IPS-18c (cell line): ENCODE measurements around the gene KLRB1.
"Not testable (repeated sequence)": the region's sequence is repeated elsewhere in the genome, so short reads cannot be mapped to it uniquely, and the experiment has no call there.

Source experiments
- H3K4me3 ChIP-seq: 2 replicates; pipeline ENCODE4 v1.7.0; 2013; ENCODE audit warnings: low read depth, mild to moderate bottlenecking, low read length, moderate library complexity; ENCODE audit not compliant: insufficient read depth
- H3K9me3 ChIP-seq: one replicate; pipeline ENCODE4 v1.6.1; 2013; ENCODE audit warnings: mild to moderate bottlenecking, low read length, moderate library complexity; ENCODE audit not compliant: control insufficient read depth, insufficient read depth

Gene KLRB1

DNA sequence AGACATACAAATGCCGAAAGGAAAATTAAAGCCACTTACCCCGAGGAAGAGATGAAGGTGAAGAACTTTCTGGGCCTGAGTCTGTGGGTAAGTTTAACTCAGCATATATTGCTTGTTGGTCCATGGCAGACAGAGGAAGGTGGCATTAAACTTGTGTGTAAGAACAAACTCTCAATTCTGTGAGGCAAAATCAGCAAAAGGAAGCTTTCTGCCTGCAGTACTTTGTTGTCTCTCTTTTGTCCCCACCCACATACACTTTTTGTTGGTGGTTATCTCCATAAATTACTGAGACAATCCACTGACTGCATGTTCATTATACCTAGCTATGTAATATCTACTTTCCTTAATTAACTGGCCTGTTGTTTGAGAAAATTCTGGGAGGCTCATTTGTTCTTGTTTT lies at the start of gene KLRB1:
Gene KLRB1 (minus strand): TSS at position 201 of the 400 bp plus-strand sequence. CDS start 77 bp downstream, at position 124.
- H3K9me3 ChIP-seq = peaks cover 4% of the 10 kb centered on the region
- H3K4me3 ChIP-seq = no peak within 1 kb of the TSS

DNA sequence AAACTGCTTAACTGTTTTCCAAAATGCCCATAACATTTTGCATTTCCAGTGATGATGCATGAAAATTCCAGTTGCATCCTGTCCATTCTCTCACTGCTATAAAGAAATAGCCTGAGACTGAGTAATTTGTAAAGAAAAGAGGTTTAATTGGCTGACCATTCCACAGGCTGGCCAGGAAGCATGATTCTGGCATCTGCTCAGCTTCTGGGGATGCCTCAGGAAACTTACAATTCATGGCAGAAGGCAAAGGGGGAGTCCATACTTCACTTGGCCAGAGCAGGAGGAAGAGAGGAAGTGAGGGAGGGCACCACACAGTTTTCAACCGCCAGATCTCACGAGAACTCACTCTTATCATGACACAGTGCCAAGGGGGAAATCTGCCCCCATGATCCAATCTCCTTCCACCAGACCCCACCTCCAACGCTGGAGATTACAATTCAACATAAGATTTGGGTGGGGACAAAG lies 43.6 kb upstream of the KLRB1 start:
- Histone ChIP-seq H3K9me3 (no peaks in the 10 kb centered on the region), H3K4me3 (no peak overlapping the region)

DNA sequence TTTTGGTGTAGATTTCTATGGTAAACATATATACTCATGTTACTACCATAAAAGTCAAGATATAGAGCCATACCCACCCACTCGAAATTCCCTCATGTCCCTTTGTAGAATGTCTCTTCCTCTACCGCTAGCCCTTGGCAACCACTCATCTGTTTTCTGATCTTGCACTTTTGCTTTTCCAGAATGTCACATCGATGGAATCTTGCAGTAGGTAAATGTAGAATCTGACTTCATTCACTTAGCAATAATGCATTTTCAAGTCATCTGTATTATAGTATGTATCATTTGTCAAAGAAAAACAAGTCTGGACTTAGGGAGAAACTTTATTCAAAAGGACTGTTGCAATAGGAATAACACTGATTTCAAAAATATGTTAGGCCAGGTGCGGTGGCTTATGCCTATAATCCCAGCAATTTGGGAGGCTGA lies 42.4 kb upstream of the KLRB1 start:
- H3K4me3 ChIP-seq = no peak overlapping the region

DNA sequence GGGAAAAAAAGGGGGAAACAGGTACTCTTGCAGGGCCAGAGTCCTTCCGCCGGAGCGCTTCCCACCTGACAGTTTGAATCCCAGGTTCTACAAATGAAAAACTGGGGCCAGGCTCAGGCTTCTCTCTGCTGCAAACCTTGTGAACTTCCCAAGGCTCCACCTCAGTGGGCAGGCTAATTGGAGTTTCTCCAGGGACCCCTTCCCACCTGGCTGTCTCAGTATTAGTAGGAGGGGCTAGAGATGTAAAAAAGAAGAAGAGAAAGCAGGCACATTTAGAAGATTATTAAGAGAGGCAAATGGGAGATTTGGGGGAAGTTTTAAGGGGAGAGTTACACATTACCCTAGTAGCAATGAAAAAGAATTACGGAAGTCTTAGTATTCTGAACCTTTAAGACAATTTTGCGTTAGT lies 41.8 kb upstream of the KLRB1 start:
- peak overlapping the region; percentile 77 for H3K4me3 ChIP-seq

More for the DNA sequence above, 42.4 kb upstream of the KLRB1 start:
- no peaks in the 10 kb centered on the region for H3K9me3 ChIP-seq

GRCh38 chr12:9648701-9649531 lies 41.2 kb upstream of the KLRB1 start:
- Histone ChIP-seq H3K4me3 (peak overlapping the region; percentile 77), H3K9me3 (no peaks in the 10 kb centered on the region)

More for the DNA sequence above, 41.8 kb upstream of the KLRB1 start:
- no peaks in the 10 kb centered on the region for H3K9me3 ChIP-seq

DNA sequence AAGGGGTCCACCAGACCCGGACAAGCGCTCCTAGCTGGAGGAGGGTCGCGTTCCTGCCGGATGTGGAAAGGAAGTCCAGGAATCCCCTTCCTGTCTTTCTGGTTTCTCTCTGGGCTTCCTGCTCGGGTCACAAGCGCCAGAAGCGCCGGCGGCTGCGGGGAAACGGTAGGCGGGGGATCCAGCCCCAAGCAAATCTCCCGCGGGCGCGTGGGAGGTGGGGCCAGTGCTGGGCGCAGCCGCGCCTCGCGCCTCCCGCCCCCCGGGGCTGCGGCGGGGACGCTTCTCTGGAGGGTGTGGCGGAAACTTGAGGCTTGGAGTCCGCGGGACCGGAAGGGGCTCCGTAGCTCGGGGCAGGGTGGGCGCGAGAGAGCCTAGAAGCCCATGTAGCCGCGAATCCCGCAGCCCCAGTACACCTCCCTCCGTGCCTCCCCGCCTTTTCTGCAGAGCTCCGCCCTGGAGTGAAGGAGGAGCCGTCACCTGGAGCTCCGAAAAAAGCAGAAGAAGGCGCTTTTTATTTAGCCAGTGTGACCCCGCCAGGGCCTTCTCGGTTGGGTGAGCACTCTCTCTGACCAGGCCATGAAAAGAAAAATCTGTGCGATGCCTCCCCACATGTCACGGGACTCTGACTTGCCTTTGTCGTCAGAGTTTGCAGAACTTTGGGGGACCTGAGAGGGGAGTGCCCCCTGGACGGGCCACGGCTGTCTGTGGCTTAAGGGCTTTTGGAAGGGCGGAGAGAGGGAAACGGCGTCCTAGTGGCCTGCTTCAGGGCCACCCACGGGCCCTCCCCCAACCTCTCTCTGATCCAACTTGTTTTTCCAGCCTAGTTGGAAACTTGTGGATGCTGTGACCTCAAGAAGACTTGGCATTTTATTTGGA lies 40.3 kb upstream of the KLRB1 start:
- no peaks in the 10 kb centered on the region for H3K9me3 ChIP-seq
- H3K4me3 ChIP-seq = peak overlapping the region; percentile 77

- no peaks in the 10 kb centered on the region for H3K9me3 ChIP-seq
- H3K4me3 ChIP-seq = peak overlapping the region; percentile 77
These were observed 39.4 kb upstream of the KLRB1 start for GRCh38 chr12:9646794-9647781.

- not testable (repeated sequence) for H3K4me3 ChIP-seq
These were observed 37.4 kb upstream of the KLRB1 start for GRCh38 chr12:9644985-9645551.

DNA sequence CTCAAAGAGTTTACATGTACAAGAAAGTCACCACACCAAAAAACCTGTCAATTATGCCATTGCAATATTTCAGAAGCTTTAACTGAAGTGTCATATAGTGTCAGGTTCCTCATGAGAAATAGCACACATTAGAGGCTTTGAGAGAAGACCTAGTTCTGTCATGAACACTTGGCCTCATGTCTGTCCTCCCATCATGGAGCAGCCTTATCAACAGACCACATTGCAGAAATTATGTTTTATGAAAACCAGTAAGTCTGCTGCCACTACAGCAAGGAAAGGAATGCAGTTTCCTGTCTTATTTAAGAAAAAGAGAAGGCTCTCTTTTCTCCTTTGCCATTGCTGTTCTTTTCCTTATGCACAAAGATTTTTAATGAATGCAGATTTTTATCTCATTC lies 35.5 kb upstream of the KLRB1 start:
- no peaks in the 10 kb centered on the region for H3K9me3 ChIP-seq
- H3K4me3 ChIP-seq = no peak overlapping the region

More at GRCh38 chr12:9644985-9645551, 37.4 kb upstream of the KLRB1 start:
- not testable (repeated sequence) for H3K9me3 ChIP-seq

- Histone ChIP-seq H3K4me3 (no peak overlapping the region), H3K9me3 (no peaks in the 10 kb centered on the region)
These were observed 35.0 kb upstream of the KLRB1 start for GRCh38 chr12:9642606-9643265.

- H3K4me3 ChIP-seq = no peak overlapping the region
- peaks cover 2% of the 10 kb centered on the region for H3K9me3 ChIP-seq
These were observed 32.3 kb upstream of the KLRB1 start for GRCh38 chr12:9640024-9640423.

DNA sequence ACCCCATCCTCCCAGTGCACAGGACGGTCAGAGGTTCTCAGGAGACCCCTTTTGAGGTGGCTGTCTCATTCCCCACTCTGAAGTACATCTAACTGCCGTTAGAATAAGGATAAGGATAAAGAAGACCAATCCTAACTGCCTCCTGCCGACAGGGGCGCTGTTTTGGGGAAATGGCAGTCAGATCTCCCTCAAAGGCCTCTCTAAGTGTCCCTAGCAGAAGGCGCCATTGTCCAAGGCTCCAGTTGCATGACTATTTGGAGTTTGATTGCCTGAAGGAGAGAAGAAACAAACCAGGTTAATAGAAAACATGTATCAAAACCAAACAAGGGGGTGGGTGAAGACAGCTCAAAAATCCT lies 29.1 kb upstream of the KLRB1 start:
- Histone ChIP-seq H3K9me3 (peaks cover 2% of the 10 kb centered on the region), H3K4me3 (no peak overlapping the region)

GRCh38 chr12:9636150-9636850 lies 28.6 kb upstream of the KLRB1 start:
- H3K4me3 ChIP-seq = no peak overlapping the region

DNA sequence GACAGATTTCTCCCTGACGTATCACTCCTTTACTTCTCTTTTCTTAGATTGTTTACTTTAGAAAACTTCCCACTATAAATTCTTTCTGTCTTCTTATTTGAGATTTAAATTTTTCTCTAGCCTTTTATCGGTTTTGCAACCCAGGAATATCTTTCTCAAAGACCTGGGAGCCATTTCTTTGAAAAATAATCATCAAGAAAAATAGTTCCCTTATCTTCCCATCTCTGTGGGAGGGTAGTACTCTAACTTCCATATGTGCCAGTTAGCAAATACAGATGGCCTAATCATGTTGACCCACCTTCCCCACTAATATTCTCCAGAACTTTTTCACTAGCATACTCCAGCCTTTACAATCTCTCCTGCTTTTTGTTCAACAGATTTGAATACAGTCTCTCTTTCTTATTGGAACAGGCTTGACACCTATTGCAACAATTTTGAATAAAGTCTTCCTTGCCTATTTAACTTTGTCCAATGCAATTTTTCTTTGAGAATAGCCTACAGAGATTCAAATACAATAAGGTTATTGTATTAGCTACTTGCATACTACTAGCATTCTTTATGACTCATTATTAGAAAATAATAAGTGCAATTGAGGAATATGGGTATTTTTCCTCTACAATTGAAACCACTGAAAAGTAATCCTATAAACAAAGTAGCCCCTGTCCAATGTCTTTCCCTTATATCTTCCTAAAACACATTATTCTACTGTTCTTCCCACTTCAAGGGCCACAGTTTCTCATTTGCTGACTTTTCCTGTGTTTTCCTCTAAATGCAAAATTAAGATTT lies 27.4 kb upstream of the KLRB1 start:
- Histone ChIP-seq H3K9me3 (peaks cover 2% of the 10 kb centered on the region), H3K4me3 (no peak overlapping the region)

More at GRCh38 chr12:9636150-9636850, 28.6 kb upstream of the KLRB1 start:
- H3K9me3 ChIP-seq = peaks cover 2% of the 10 kb centered on the region
